Activated T-helper 1 cell treated with Interleukin-2 at 50 U/mL for 16 hours (primary cell): ENCODE results near the gene TMEM54.

Experiments used
- DNase-seq: peaks from one replicate; pipeline ENCODE4 v3.0.0-alpha.2; 2020; ENCODE audit warnings: low read depth

Gene TMEM54

DNA sequence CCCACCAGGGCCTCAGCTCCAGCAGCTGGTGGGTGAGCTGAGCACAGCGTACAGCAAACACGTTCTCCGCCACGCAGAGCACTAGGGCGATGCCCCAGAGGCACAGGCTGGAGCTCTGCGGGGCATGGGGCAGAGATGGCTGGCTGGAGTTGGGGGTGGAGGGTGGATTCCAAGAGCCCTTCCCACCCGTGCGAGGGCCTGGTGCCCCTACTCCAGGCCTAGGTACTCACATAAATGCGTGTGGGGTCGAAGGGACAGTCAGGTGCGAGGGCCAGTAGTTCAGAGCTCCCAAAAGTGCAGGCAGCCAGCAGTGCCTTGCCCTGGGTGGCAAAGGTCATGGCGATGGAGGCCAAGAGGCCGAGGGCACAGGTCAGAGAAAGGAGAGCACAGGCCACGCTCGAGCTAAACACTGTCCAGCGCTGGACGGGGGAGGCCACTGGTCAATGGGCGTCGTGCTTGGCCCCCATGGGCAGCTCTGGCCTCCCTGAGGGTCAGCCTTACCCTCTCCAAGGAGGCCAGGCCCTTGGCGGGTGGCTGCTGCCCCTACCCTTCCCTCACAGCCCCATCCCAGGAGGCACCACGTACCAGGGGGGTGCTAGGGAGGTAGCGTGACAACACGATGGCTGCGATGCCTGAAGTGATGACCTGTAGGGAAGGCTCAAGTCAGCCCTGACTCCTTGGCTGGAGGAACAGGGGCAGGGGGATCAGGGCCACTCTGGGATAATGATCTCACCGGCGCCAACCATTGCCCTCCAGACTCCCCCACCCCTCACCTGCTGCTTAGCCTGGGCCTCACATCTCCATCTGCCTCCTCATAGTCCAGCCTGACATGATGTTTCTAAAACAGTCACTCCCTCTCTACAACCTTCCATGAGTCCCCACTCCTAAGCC is 5.6 kb downstream of the TMEM54 start:
- no peak for DNase-seq

DNA sequence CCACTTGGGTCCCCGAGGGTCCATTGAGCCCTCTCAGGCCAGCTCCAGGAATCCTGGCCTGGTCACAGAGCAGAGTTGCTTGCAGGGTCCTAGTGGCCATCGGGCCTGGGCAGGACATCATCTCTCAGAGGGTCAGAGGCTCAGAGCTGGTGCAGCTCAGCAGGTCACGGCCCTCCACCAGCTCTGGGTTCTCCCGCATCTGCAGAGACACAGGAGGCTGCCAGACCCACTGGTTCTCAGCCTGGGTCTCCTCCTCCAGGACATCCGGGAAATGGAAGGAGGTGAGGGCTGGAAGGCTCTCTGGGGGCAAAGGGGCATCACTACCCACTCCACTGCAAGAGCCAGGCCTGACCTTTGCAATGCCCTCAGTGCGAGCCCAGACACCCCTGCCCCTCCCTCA is 6.5 kb downstream of the TMEM54 start:
- DNase-seq: no peak

DNA sequence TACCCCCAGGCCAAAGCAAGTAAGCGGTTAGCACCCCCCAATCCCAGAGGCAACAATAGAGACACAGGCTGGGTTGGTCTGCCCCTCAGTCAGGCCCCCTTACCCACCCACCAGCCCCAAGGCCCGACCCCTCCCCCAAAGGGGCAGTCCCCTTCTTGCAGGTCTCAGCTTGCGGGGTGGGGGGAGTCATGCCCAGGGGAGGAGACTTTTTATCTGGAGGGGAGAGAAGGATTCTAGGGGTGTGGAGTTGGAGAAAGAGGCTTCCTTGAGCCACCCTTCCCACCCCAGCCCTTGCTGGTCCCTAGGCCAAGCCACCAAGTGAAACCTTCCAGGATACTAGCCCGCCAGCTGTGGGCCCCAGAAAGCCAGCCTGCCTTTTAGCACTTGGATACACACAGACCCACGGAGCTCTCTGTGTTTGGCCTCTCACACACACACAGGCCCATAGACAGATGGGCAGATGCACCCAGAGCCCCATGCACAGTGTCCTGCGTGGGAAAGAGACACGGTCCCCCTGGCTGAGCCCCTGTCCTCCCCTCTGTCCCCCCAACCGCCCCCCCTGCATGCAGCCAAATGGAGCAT is 7.1 kb downstream of the TMEM54 start:
- DNase-seq: no peak

DNA sequence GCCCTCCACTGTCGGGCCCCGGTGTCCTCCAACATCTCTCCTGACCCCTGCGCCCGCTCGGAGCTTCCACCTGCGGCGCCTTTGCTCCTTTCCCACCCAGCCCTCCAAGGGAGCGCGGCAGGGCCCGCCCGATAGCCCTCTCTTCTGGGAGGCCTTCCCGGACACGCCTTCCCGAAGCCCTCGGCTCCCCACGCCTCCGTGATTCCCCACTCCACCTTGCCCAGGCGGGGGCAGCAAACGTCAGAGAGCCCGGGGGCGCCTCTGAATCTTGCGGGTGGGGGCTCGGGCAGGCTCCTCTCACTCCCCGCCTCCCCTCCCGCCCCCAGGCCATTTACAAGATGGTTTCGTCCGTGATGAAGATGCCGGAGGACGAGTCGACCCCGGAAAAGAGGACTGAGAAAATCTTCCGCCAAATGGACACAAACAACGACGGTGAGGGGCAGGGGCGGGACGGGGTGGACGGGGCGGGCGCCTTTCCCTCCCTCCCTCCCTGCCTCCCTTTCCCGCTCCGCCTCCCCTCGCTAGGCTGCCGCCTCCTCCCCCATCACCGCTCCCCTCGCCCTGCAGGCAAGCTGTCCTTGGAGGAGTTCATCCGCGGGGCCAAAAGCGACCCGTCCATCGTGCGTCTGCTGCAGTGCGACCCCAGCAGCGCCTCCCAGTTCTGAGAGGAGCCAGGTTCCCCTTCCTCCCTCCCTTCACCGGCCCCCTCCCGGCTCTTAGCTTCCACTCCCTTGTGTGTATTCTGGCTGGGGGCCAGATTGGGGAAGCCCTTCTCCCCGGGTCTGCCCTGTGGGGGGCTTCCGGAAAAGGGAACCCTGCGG is 7.8 kb downstream of the TMEM54 start:
- no peak for DNase-seq

DNA sequence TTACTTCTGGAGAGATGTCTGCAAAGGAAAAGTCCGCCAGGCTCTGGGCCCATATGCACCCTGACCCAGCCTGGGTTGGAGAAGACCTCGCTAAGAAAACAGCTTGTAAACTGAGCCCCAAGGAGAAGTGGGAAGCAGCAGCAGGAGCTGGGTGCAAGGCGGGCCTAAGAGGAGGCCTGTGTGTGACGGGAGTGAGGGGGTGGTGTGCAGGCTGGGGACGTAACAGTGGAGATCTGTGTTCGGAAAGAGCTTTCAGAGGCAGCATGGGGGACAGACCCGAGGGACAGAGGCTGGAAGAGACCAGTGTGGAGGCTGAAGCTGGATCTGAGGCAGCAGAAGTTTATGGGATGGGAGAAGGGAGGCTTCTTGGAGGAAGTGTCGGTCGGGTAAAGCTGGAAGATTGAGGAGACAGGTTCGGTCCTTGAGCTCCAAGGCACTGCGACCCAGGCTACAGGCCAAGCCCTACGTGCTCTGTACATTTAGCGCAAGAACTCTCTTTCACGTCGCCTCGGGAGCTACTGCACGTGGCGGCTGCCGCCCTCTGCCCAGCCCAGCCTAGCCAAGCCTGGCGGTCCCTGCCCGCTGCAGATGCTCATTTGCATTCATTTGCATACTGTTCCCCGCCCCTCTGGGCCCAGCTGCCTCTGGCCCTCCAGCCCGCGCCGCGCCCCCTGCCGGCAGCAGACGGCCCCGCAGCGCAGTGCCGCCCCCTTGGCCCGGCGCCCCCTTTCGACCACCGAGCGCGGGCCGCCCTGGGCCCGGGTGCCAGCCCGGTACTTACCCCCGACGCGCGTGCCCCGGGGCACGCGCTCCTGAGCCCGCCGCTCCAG is 8.6 kb downstream of the TMEM54 start:
- DNase-seq: no peak

DNA sequence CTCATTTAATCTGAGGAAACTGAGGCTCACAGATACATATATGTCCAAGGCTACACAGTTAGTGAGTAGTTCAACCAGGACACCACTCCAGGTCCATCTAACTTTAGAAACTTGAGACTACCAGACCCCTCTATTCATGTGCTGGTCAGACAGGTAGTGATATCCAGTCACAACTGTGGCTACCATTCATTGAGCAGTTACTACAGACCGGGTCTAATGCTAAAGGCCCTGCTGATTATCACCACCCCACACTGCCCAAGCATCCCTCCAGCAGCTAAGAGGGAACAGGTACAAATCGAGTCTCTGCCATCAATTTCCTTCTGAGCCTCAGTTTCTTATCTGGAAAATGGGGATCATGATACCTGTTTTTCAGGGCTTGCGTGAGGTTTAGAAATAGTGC is 9.6 kb downstream of the TMEM54 start:
- no peak for DNase-seq

DNA sequence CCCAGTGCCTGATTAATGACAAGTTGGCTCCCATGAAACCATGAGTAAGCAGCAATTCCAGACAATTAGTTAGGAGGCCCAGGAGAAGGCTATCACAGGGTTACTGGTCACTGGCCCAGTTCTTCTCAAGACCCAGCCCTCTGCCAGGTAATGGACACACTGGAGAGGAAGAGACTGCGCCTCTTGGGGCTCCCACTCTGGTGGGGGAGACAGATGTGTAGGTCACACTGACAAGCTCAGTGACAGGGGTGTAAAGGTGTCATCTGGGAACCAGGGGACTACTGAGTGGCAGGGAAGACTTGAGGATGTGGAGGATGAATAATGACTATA is 10.0 kb downstream of the TMEM54 start:
- no peak for DNase-seq

DNA sequence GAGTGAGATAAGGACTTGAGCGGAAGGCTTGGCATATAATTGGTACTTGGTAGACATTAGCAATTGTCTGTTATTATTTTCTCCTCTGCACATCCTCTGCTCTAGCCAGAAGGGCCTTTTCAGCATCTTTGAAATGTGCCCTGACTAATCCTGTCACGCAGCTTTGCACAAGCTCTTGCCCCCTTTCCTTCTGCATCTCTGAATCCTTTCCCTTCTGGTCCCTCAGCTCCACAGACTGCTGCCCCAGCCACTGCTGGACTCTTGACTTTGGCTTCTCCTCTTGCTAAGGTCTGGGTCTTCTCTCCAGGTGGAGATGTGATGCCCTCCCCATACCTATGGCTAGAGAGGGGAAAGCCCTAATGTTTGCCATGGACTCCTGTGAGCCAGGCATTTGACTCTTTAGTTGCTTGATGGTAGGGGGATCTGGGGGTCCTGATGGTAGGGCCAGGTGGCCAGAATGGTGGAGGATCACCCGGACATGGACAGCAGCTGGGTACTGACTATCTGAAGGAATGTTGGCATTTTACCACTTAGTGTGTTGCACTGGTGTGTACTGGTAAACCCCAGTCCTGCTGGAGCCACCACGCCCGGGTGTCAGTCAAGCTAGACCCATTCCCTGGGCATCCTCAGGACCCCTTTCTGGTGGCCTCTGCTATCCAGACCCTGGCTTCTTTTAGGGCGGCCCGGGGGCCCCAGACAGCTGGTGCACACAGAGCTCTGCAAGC is 10.5 kb downstream of the TMEM54 start:
- no peak for DNase-seq

DNA sequence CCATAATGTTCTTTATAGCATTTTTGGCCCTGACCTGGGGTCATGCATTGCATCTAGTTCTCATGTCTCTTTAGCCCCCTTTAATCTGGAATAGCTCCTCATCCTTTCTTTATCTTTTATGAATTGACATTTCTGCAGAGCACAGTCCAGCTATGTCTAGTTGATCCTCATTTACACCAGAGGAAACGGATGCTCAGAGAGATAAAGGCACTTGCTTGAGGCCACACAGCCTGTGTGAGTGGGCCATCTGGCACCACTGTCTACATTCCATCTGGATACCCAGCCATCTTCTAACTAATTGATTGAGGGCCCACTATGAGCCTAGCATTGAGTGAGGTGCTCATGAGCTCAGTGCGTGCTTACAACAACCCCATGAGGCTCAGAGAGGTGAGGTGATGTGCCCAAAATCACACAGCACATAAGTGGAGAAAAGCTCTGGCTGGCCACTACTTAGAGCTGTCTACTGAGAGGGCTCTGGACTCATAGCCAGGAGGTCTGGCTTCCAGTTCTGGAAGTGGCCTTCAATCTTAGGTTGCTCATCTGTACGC is 11.4 kb downstream of the TMEM54 start:
- DNase-seq: no peak

DNA sequence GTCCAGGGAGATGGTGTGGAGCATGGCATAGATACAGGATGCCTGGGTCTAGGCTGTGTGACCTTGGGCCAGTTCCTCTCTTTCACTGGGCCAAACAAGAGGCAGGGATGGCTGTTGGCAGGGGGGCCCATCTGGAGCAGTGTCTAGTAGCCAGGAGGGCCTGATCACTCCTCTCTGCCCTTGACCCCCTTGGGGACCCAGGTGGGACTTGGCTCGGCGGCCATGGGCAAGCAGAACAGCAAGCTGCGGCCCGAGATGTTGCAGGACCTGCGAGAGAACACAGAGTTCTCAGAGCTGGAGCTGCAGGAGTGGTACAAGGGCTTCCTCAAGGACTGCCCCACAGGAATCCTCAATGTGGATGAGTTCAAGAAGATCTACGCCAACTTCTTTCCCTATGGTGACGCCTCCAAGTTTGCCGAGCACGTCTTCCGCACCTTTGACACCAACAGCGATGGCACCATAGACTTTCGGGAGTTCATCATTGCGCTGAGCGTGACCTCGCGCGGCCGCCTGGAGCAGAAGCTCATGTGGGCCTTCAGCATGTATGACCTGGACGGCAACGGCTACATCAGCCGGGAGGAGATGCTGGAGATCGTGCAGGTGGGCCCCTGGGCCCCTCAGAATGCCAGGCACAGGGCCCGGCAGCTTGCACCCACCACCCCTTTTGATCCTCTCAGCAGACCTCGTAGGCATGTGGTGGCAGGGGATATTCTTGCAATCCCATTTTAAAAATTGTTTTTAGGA is 12.3 kb downstream of the TMEM54 start:
- no peak for DNase-seq

DNA sequence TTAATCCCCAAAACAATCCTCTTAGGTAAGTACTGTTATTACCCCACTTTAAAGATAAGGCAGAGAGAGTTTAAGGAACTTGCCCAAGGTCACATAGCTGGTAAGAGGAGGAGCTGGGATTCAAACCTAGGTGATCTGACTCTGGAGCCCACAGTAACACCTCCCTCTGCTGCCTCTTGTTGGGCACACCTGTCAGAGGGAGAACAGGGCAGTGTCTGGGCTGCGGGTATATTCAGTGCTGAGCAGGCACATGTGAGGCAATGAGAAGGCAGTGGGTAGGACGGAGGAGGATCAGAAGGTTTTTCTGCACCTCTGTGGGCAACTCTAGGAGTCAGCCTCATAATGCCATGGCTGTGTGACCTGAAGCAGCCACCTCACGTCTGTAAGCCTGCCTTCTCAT is 13.1 kb downstream of the TMEM54 start:
- DNase-seq: no peak

DNA sequence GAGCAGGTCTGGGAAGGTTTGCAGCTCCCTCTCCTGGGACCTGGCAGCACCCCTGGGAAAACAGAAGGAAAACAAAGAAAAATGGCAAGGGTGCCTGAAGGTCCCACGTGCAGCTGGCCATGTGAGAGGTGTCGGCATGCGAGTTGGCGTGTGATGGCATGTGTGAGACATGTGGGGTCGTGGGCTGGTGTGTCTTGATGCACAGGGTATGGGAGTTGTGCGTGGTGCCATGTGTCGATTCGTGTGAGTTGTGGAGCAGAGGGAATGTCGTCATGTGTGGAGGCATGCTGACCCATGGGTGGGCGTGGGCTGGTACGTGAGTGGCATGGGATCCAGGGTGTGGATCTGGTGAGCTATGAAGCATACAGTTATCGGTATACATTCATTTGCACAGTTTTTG is 13.6 kb downstream of the TMEM54 start:
- DNase-seq: no peak

DNA sequence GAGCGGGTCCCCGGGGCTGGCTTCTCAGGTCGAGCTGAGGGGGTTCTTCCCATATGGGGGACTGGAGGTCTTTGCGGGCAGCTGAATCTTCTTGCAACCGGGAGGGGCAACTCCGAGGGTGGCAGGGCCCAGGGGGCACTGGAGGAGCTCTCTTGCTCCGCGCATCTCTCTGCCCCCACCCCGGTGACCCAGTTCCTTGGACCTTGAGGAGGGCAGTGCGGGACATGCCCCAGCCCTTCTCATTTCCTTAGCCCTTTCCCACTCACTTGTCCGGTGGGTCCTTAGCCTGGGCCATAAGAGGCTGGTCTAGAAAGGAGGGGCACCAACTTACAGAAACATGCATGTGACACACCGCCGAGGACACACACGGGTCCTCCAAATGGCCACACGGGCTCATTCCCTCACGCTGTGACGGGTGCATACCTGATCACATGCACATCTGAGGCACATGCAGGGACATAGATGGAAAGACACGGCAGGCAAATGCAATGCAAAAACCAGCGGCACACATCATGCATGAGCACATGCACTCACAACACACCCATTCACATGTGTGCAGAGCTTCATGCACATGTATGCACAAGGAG is 14.3 kb downstream of the TMEM54 start:
- DNase-seq: no peak

DNA sequence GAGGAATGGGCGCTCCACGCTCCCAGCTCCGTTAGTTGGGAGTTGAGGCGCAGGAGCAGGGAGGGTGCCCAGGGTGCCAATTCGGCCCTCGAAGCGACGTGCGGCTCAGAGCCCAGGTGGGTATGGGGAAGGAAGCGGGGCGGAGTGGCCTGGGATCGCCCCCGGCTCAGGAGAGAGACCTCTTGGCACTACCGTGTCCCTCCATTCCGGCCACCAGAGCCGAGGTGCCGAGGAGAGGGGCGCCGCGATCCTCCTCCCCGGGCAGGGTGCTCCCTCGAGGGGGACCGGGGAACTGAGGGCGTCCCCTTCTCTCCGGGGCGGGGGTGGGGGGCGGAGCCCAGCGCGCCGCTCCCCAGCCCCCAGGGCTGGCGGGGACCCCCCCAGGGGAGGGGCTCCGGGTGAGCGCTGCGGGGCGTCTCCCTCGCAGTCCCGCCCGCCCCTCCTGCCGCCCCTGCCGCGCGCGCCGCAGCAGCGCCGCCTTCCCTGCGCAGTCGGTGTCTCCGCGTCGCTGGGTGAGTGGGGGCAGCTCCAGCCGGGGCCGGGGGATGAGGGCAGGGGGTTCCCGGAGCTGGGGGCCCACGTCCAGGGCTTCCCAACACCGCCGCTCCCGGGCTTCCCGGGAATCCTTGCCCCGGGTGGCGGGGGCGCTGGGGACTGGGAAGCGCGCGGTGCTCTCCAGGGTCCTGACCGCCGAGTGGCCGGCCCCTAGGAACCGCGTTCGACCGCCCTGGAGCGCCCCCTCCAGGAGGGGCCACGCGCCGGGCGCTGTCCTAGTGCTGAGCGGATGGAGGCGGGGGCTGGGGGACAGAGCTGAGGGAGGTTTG is 15.0 kb downstream of the TMEM54 start, which contains the start of gene HPCA:
Gene HPCA, plus strand, starts transcription at position 488 of the 824 bp plus-strand sequence. CDS start 2,408 bp downstream, outside the sequence.
- no peak for DNase-seq

DNA sequence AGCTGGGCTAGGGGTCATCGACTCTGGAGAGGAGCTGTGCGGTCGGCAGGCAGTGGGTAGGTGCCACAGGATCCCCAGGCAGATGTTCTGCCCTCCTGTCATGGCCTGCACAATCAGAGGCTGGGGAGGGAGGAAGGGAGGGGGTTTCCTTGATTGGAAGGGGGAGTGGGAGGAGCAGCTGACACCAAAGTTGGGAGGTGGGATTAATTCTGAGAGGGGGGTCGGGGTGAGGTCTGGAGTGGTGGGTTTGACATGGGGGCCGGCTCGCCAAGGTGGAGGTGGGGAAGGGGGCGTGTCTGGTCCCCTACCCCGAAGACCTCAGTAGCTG is 15.5 kb downstream of the TMEM54 start:
- DNase-seq: no peak

DNA sequence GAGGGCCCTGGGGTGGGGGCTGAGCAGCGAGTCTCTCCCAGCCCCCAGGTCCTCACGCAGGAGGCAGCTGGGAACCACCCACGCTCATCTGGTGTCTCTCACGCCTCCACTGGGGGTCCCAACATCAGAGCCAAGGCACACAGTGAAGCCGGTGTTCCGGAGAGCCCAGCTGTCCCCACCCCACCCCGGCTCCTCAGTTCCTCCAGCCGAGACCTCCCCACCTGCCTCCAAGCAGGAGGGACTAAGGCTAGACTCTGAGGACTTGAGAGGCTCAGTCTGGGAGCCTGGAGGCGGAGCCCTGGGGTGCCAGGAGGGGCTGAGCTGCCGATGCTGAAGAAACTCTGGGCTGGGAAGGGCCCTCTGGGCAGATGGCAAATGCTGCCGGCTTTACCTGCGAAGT is 16.5 kb downstream of the TMEM54 start:
- no peak for DNase-seq

DNA sequence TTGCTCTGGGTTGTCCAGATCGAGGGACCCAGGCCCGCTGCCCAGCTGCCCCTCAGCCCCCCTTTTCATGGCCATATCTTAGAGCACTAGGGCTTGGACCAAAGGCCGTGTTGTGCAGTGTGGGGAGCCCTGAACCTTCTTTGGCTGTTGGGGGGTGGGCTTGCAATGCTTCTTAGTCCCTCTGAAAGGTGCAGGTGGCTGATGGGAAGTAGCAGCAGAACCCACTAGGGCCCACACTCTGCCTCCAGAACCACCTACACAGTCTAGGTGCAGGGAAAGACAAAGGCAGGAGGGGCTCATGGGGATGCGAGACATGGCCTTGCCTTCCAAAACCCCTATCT is 17.2 kb downstream of the TMEM54 start:
- no peak for DNase-seq

DNA sequence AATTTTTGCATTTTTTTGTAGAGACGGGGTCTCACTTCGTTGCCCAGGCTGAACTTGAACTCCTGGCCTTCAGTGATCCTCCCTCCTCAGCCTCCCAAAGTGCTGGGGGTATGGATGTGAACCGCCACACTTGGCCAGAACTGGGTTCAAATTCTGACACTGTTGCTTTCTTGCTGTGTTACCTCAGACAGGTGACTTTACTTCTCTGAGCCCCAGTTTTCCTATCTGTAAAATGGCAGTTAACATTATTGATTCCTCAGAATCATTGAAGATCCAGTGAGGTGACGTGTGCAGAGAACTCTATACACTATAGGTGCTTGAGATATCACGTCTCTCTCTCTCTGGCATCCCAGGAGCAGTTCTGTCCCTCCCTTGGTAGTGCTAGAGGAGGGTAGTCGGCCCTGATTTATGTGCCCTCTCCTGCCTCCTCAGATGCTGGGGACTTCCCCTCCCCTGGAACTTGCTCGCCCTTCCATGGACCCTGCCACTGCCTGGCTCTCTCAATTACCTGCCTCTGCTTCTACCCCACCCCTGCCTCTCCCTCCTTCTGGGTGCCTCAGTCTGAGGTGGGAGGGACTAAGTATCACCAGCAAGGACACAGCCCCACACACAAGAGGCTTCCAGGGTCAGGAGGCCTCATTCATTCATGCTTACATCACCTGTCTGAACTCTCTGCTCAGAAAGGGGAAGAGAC is 17.7 kb downstream of the TMEM54 start:
- no peak for DNase-seq
